HEK293 (cell line): Measurements from ENCODE around the gene BEND2.

ENCODE experiments used
- CTCF ChIA-PET: fragments of 350-600 bp; formaldehyde crosslinking; extraction: SDS; loops from one replicate; lab custom pipeline; 2021; ENCODE audit warnings: antibody characterized with exemption; lab: Yijun Ruan, JAX
- POLR2A ChIA-PET: fragments of 300-600 bp; formaldehyde crosslinking; extraction: SDS; loops from one replicate; lab custom pipeline; 2020; ENCODE audit warnings: antibody characterized with exemption, inconsistent platforms; lab: Yijun Ruan, JAX
- H3K27ac ChIP-seq: fragments of 200-500 bp; sonication (Bioruptor generic); 2 replicates; pipeline ENCODE4 v1.5.1; 2014; ENCODE audit warnings: low read depth, low read length, control low read depth, inconsistent platforms; ENCODE audit errors: extremely low read depth
- H3K36me3 ChIP-seq, 2 experiments: fragments of 200-500 bp in 1 of 2; sonication (Bioruptor generic) in 1 of 2; 1 replicate in 1 of 2; 2 replicates in 1 of 2; pipeline ENCODE4 v1.5.1; 2014 to 2017; ENCODE audit warnings: inconsistent platforms in 2 of 2, low read length in 2 of 2; ENCODE audit not compliant: control insufficient read depth in 2 of 2, insufficient read depth in 1 of 2
- H3K4me1 ChIP-seq: fragments of 200-500 bp; sonication (Bioruptor generic); 2 replicates; pipeline ENCODE4 v1.5.1; 2014; ENCODE audit warnings: mild to moderate bottlenecking, low read length, inconsistent platforms; ENCODE audit not compliant: control insufficient read depth, insufficient read depth
- H3K4me3 ChIP-seq: 2 replicates; pipeline ENCODE4 v1.5.1; 2011; ENCODE audit warnings: low read depth, mild to moderate bottlenecking, control low read depth, low read length, moderate library complexity
- H3K9me3 ChIP-seq: fragments of 200-500 bp; sonication (Bioruptor generic); 2 replicates; pipeline ENCODE4 v1.5.1; 2014; ENCODE audit warnings: low read depth, low read length, inconsistent platforms; ENCODE audit not compliant: control insufficient read depth, insufficient read depth
- ATF2 ChIP-seq: fragments of 450-650 bp; formaldehyde crosslinking; IDR thresholded peaks from 2 replicates; pipeline ENCODE4 v1.5.1; 2016; ENCODE audit warnings: missing biosample characterization, missing genetic modification characterization, low read depth
- BCL11B ChIP-seq: fragments of 450-650 bp; formaldehyde crosslinking; IDR thresholded peaks from 2 replicates; pipeline ENCODE4 v1.5.1; 2016; ENCODE audit warnings: low read depth, missing biosample characterization, missing genetic modification characterization
- FEZF1 ChIP-seq: fragments of 450-650 bp; formaldehyde crosslinking; IDR thresholded peaks from 2 replicates; pipeline ENCODE4 v1.5.1; 2016; ENCODE audit warnings: missing biosample characterization, missing genetic modification characterization
- GFI1B ChIP-seq: fragments of 450-650 bp; formaldehyde crosslinking; IDR thresholded peaks from 2 replicates; pipeline ENCODE4 v1.5.1; 2016; ENCODE audit warnings: missing biosample characterization, missing genetic modification characterization
- GLIS1 ChIP-seq: fragments of 450-650 bp; formaldehyde crosslinking; IDR thresholded peaks from 2 replicates; pipeline ENCODE4 v1.5.1; 2016; ENCODE audit warnings: missing biosample characterization, missing genetic modification characterization
- MYNN ChIP-seq: fragments of 450-650 bp; formaldehyde crosslinking; IDR thresholded peaks from 2 replicates; pipeline ENCODE4 v1.5.1; 2016; ENCODE audit warnings: missing biosample characterization, missing genetic modification characterization, borderline replicate concordance
- PBX3 ChIP-seq: sonication (generic); formaldehyde crosslinking; IDR thresholded peaks from 2 replicates; pipeline ENCODE4 v1.8.1; 2022; ENCODE audit warnings: mild to moderate bottlenecking, moderate library complexity, missing genetic modification reagents
- PRDM1 ChIP-seq: fragments of 450-650 bp; formaldehyde crosslinking; IDR thresholded peaks from 2 replicates; pipeline ENCODE4; 2016; ENCODE audit warnings: missing biosample characterization, missing genetic modification characterization
- REST ChIP-seq: fragments of 450-650 bp; formaldehyde crosslinking; IDR thresholded peaks from 2 replicates; pipeline ENCODE4 v1.5.1; 2016; ENCODE audit warnings: missing biosample characterization, missing genetic modification characterization
- TRIM28 ChIP-seq: IDR thresholded peaks from 2 replicates; pipeline ENCODE4 v1.6.1; 2011; ENCODE audit warnings: low read length, control low read depth, borderline replicate concordance
- ZEB2 ChIP-seq: fragments of 450-650 bp; formaldehyde crosslinking; IDR thresholded peaks from 2 replicates; pipeline ENCODE4 v1.5.1; 2016; ENCODE audit warnings: missing biosample characterization, missing genetic modification characterization
- ZNF174 ChIP-seq: fragments of 450-650 bp; formaldehyde crosslinking; IDR thresholded peaks from 2 replicates; pipeline ENCODE4 v1.5.0; 2017; ENCODE audit warnings: missing biosample characterization, mild to moderate bottlenecking, missing genetic modification characterization
- ZNF335 ChIP-seq: fragments of 450-650 bp; formaldehyde crosslinking; conservative IDR thresholded peaks from 2 replicates; pipeline ENCODE4 v1.5.1; 2016; ENCODE audit warnings: missing biosample characterization, missing genetic modification characterization
- ZNF398 ChIP-seq: fragments of 450-650 bp; formaldehyde crosslinking; IDR thresholded peaks from 2 replicates; pipeline ENCODE4 v1.5.1; 2017; ENCODE audit warnings: missing biosample characterization, missing genetic modification characterization
- ZNF426 ChIP-seq: fragments of 450-650 bp; formaldehyde crosslinking; IDR thresholded peaks from 2 replicates; pipeline ENCODE4 v1.5.1; 2017; ENCODE audit warnings: missing biosample characterization, missing genetic modification characterization, mild to moderate bottlenecking, inconsistent platforms, moderate library complexity
- ZNF521 ChIP-seq: fragments of 450-650 bp; formaldehyde crosslinking; IDR thresholded peaks from 2 replicates; pipeline ENCODE4 v1.5.1; 2017; ENCODE audit warnings: missing biosample characterization, mild to moderate bottlenecking, missing genetic modification characterization
- ZNF549 ChIP-seq: fragments of 450-650 bp; IDR thresholded peaks from 2 replicates; pipeline ENCODE4 v1.5.1; 2018; ENCODE audit warnings: missing biosample characterization, missing genetic modification characterization, mild to moderate bottlenecking, inconsistent platforms, moderate library complexity
- ZNF677 ChIP-seq: fragments of 450-650 bp; IDR thresholded peaks from 2 replicates; pipeline ENCODE4 v1.5.0; 2018; ENCODE audit warnings: missing biosample characterization, mild to moderate bottlenecking, missing genetic modification characterization, moderate library complexity
- ZNF707 ChIP-seq: fragments of 450-650 bp; formaldehyde crosslinking; IDR thresholded peaks from 2 replicates; pipeline ENCODE4 v1.5.1; 2016; ENCODE audit warnings: missing biosample characterization, missing genetic modification characterization
- TF ChIP-seq, protein P1 (sequence below): fragments of 450-650 bp; formaldehyde crosslinking; IDR thresholded peaks from 2 replicates; pipeline ENCODE4 v1.5.1; 2016; ENCODE audit warnings: missing biosample characterization, missing genetic modification characterization
- TF ChIP-seq, protein P2 (sequence below): fragments of 450-650 bp; formaldehyde crosslinking; IDR thresholded peaks from 2 replicates; pipeline ENCODE4 v1.5.1; 2016; ENCODE audit warnings: missing biosample characterization, missing genetic modification characterization

The BEND2 gene

DNA sequence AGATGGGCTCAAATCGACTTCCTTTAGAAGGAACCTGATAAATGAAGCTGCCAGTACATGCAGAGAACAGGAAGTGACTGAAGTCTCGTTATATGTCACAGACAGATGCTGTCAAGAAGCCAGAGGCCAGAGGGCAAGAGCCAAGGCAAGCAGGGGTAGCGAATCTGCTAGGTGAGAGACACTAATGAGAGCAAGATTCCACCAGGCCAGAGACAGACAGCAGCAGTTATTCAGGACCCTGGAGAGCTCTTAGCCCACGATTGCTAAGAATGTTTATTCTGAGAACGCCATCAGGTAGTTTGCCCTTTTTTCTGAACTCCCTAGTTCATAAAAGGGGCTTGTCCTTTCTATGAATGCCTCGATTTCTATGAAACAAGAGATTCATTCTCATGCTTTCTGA, 73.7 kb downstream of the BEND2 start:
- Histone ChIP-seq H3K9me3 (no peaks in the 10 kb centered on the region; the same call in 1 of the 2 replicates), H3K4me1 (no peaks in the 10 kb centered on the region), H3K36me3 (no peaks in the 10 kb centered on the region), H3K4me3 (no peak overlapping the region), H3K27ac (no peak overlapping the region)
- TF ChIP-seq TRIM28 (0 out of 2 replicates have a peak, but pooled peaks have one; percentile 17), REST (tag by site-specific recombination) (peak; percentile 93), ATF2 (tag by site-specific recombination) (no peak), ZNF707 (tag by site-specific recombination) (no peak), MYNN (tag by site-specific recombination) (no peak), PBX3 (CRISPR knock-in tag) (no peak)
- TF ChIP-seq, protein P1, sequence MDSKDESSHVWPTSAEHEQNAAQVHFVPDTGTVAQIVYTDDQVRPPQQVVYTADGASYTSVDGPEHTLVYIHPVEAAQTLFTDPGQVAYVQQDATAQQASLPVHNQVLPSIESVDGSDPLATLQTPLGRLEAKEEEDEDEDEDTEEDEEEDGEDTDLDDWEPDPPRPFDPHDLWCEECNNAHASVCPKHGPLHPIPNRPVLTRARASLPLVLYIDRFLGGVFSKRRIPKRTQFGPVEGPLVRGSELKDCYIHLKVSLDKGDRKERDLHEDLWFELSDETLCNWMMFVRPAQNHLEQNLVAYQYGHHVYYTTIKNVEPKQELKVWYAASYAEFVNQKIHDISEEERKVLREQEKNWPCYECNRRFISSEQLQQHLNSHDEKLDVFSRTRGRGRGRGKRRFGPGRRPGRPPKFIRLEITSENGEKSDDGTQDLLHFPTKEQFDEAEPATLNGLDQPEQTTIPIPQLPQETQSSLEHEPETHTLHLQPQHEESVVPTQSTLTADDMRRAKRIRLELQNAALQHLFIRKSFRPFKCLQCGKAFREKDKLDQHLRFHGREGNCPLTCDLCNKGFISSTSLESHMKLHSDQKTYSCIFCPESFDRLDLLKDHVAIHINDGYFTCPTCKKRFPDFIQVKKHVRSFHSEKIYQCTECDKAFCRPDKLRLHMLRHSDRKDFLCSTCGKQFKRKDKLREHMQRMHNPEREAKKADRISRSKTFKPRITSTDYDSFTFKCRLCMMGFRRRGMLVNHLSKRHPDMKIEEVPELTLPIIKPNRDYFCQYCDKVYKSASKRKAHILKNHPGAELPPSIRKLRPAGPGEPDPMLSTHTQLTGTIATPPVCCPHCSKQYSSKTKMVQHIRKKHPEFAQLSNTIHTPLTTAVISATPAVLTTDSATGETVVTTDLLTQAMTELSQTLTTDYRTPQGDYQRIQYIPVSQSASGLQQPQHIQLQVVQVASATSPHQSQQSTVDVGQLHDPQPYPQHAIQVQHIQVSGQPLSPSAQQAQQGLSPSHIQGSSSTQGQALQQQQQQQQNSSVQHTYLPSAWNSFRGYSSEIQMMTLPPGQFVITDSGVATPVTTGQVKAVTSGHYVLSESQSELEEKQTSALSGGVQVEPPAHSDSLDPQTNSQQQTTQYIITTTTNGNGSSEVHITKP (tag by site-specific recombination): no peak
- ChIA-PET POLR2A (no interaction called here), CTCF (no interaction called here)

GRCh38 chrX:18146009-18146408, 74.7 kb downstream of the BEND2 start:
- no peak overlapping the region for H3K27ac ChIP-seq
- no peak overlapping the region for H3K4me3 ChIP-seq
- TF ChIP-seq, protein P2, sequence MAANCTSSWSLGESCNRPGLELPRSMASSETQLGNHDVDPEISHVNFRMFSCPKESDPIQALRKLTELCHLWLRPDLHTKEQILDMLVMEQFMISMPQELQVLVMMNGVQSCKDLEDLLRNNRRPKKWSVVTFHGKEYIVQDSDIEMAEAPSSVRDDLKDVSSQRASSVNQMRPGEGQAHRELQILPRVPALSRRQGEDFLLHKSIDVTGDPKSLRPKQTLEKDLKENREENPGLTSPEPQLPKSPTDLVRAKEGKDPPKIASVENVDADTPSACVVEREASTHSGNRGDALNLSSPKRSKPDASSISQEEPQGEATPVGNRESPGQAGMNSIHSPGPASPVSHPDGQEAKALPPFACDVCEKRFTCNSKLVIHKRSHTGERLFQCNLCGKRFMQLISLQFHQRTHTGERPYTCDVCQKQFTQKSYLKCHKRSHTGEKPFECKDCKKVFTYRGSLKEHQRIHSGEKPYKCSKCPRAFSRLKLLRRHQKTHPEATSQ (tag by site-specific recombination): no peak
- TF ChIP-seq FEZF1 (tag by site-specific recombination) (no peak), PRDM1 (tag by site-specific recombination) (no peak), ZNF677 (tag by site-specific recombination) (no peak), ZNF521 (tag by site-specific recombination) (no peak), ZNF335 (tag by site-specific recombination) (no peak), ZNF426 (tag by site-specific recombination) (no peak), GLIS1 (tag by site-specific recombination) (no peak), ZEB2 (tag by site-specific recombination) (no peak), ZNF398 (tag by site-specific recombination) (no peak), ZNF549 (tag by site-specific recombination) (no peak), GFI1B (tag by site-specific recombination) (no peak), ZNF174 (tag by site-specific recombination) (no peak), BCL11B (tag by site-specific recombination) (no peak)
- POLR2A ChIA-PET: no interaction called here
- CTCF ChIA-PET: no interaction called here
- H3K36me3 ChIP-seq: no peaks in the 10 kb centered on the region
- H3K9me3 ChIP-seq: no peaks in the 10 kb centered on the region
- H3K4me1 ChIP-seq: no peaks in the 10 kb centered on the region
